GM12878 (cell line): ENCODE data around the gene HADHA. TPM values are rescaled to one million over a fixed set of nuclear protein-coding genes. Genes with fewer than 3 reads are reported as not detected.

Experiments
- ATAC-seq: fragments of 200-7000 bp; cut with Tn5 transposase; 3 replicates; pipeline ENCODE4 v1.9.1; 2020; ENCODE audit warnings: mild to moderate bottlenecking, moderate library complexity
- BruUV-seq: library from RNA; stranded (reverse); fragments of 400-500 nt; replicated peaks from 2 replicates; lab custom pipeline; 2021; lab: Mats Ljungman, UMichigan
- CTCF ChIA-PET: fragments of 300-600 bp; sonication (Branson Sonifier 250); formaldehyde crosslinking; extraction: SDS; loops from one replicate; lab custom pipeline; 2021; ENCODE audit warnings: inconsistent platforms; lab: Yijun Ruan, JAX
- POLR2A ChIA-PET: fragments of 350-600 bp; formaldehyde crosslinking; extraction: SDS; loops from one replicate; lab custom pipeline; 2021; ENCODE audit warnings: inconsistent platforms; lab: Charles Lee
- RAD21 ChIA-PET: fragments of 300-600 bp; sonication (Branson Sonifier 250); formaldehyde crosslinking; loops from one replicate; lab custom pipeline; 2023; ENCODE audit warnings: antibody characterized with exemption; ENCODE audit not compliant: unreplicated experiment; lab: Charles Lee
- SMC1A ChIA-PET: fragments of 300-600 bp; sonication (Branson Sonifier 250); formaldehyde crosslinking; loops from one replicate; lab custom pipeline; 2023; ENCODE audit not compliant: unreplicated experiment, uncharacterized antibody; lab: Charles Lee
- DNase-seq: peaks from one replicate; pipeline ENCODE4 v3.0.0-alpha.2; 2011; ENCODE audit warnings: low read depth, low spot score
- FAIRE-seq: peaks from 3 replicates; lab custom pipeline; 2011; peaks lifted over from hg19 to GRCh38; lab: Jason Lieb, UNC
- H2AFZ ChIP-seq: 2 replicates; pipeline ENCODE4 v1.6.0; 2011; ENCODE audit warnings: low read depth, low read length, control low read depth; ENCODE audit not compliant: control insufficient read depth
- H3K27ac ChIP-seq: 2 replicates; pipeline ENCODE4 v1.5.1; 2011; ENCODE audit warnings: control low read depth; ENCODE audit not compliant: control insufficient read depth, insufficient read depth
- H3K27me3 ChIP-seq, 2 experiments: replicated peaks in 1 of 2; 2 replicates each; pipeline versions ENCODE4 v1.6.0 to v1.6.1; 2011; ENCODE audit warnings: low read length in 1 of 2; ENCODE audit not compliant: control insufficient read depth in 2 of 2, insufficient read depth in 2 of 2
- H3K36me3 ChIP-seq, 2 experiments: 2 replicates each; pipeline ENCODE4 v1.5.1; 2011; ENCODE audit warnings: low read length in 1 of 2; ENCODE audit not compliant: control insufficient read depth in 2 of 2, insufficient read depth in 2 of 2
- H3K4me1 ChIP-seq: 2 replicates; pipeline ENCODE4 v1.6.1; 2011; ENCODE audit warnings: mild to moderate bottlenecking, low read length, moderate library complexity, mixed read lengths; ENCODE audit not compliant: control insufficient read depth, insufficient read depth
- H3K4me2 ChIP-seq: 2 replicates; pipeline ENCODE4 v1.6.0; 2011; ENCODE audit warnings: control low read depth; ENCODE audit not compliant: control insufficient read depth, insufficient read depth
- H3K4me3 ChIP-seq: fragments of 200-600 bp; sonication (generic); 2 replicates; pipeline ENCODE4 v1.5.1; 2016
- H3K79me2 ChIP-seq: 2 replicates; pipeline ENCODE4 v1.6.0; 2011; ENCODE audit warnings: low read length; ENCODE audit not compliant: control insufficient read depth, insufficient read depth
- H3K9ac ChIP-seq: 2 replicates; pipeline ENCODE4 v1.8.0; 2011; ENCODE audit warnings: low read length, control low read depth, mixed read lengths; ENCODE audit not compliant: control insufficient read depth, insufficient read depth
- H3K9me3 ChIP-seq: replicated peaks from 3 replicates; pipeline ENCODE4 v1.5.1; 2011; ENCODE audit warnings: mild to moderate bottlenecking, low read length; ENCODE audit not compliant: control insufficient read depth, insufficient read depth
- H4K20me1 ChIP-seq: 2 replicates; pipeline ENCODE4 v1.6.0; 2011; ENCODE audit not compliant: control insufficient read depth, insufficient read depth
- CBFB ChIP-seq: IDR thresholded peaks from 2 replicates; pipeline ENCODE4 v1.6.1; 2016; ENCODE audit warnings: antibody characterized with exemption, low read depth
- CHD1 ChIP-seq: IDR thresholded peaks from 2 replicates; pipeline ENCODE4 v1.6.1; 2012; ENCODE audit warnings: low read depth, low read length, improper control_type of control experiment
- DPF2 ChIP-seq: fragments of 450-650 bp; IDR thresholded peaks from 2 replicates; pipeline ENCODE4 v1.6.1; 2017; ENCODE audit warnings: mild to moderate bottlenecking
- FOS ChIP-seq: IDR thresholded peaks from 3 replicates; pipeline ENCODE4 v1.6.1; 2011; ENCODE audit warnings: borderline replicate concordance; ENCODE audit not compliant: insufficient read length; ENCODE audit errors: extremely low read depth
- MAX ChIP-seq: IDR thresholded peaks from 2 replicates; pipeline ENCODE4 v1.6.1; 2012; ENCODE audit warnings: low read depth, low read length, improper control_type of control experiment
- NFYA ChIP-seq: IDR thresholded peaks from 2 replicates; pipeline ENCODE4 v1.6.1; 2011; ENCODE audit warnings: low read depth, mild to moderate bottlenecking, low read length, improper control_type of control experiment, borderline replicate concordance
- RELA ChIP-seq: fragments of 450-650 bp; IDR thresholded peaks from 2 replicates; pipeline ENCODE4 v1.8.0; 2014; ENCODE audit warnings: borderline replicate concordance; ENCODE audit not compliant: partially characterized antibody
- REST ChIP-seq: IDR thresholded peaks from 2 replicates; pipeline ENCODE4 v1.6.1; 2012; ENCODE audit warnings: mild to moderate bottlenecking, low read depth, low read length
- USF2 ChIP-seq: IDR thresholded peaks from 2 replicates; pipeline ENCODE4 v1.6.1; 2011; ENCODE audit warnings: low read depth, low read length, improper control_type of control experiment, borderline replicate concordance
- ZBTB33 ChIP-seq: fragments of 450-650 bp; IDR thresholded peaks from 2 replicates; pipeline ENCODE4 v1.6.1; 2017; ENCODE audit warnings: mild to moderate bottlenecking
- WGBS: methylation state at CpG from one replicate; pipeline ENCODE4 v1.1.6; 2016; ENCODE audit warnings: low lambda C conversion rate; ENCODE audit not compliant: insufficient replicate concordance, insufficient coverage; ENCODE audit errors: missing lambda C conversion rate; 5-methylcytosine and 5-hydroxymethylcytosine counted together
- in situ Hi-C: fragments of 300-500 bp; cut with MboI; formaldehyde crosslinking; loops from 9 replicates; pipeline ENCODE4 v1.14.3; 2018; ENCODE audit warnings: mixed read lengths
- intact Hi-C: fragments of 100-400 bp; cut with micrococcal nuclease; formaldehyde crosslinking; loops from one replicate; pipeline ENCODE4 v1.14.2; 2022; ENCODE audit not compliant: unreplicated experiment
- polyA plus RNA-seq, 11 experiments: library from polyadenylated mRNA; depleted of rRNA in 4 of 11; unstranded in 6 of 11; stranded (reverse) in 5 of 11; fragments of >200 nt; fragmentation: Nextera tagmentation in 4 of 11; fragmentation: Illumina TruSeq in 1 of 11; extraction: Ambion mirVana in 4 of 11; extraction: Trizol in 1 of 11; gene quantifications; 1 replicate in 1 of 11; 2 replicates in 10 of 11; pipeline versions ENCODE4 v1.2.1 to v1.2.3, GENCODE V29; 2011 to 2016; ENCODE audit warnings: inconsistent platforms in 2 of 11, missing spikeins in 2 of 11, low read depth in 1 of 11
- total RNA-seq, 4 experiments: library from RNA; depleted of rRNA in 3 of 4; stranded (reverse); fragments of >200 nt in 3 of 4; fragmentation: Illumina TruSeq in 1 of 4; extraction: Trizol in 1 of 4; gene quantifications; 2 replicates each; pipeline versions ENCODE4 v1.2.1 to v1.2.3, GENCODE V29; 2013 to 2021

HADHA gene
- total and polyA plus RNA-seq, 10 of the 15 experiments (the other 5 are each of a cell fraction or from before 2014, with no cell fraction given): 109 to 207 (median 165) TPM

GRCh38 chr2:26189751-26190150 is 54.7 kb downstream of the HADHA start:
- in situ Hi-C loops (no loop called here), intact Hi-C loops (no loop called here)
- H2AFZ ChIP-seq: no peak overlapping the region
- SMC1A ChIA-PET: interaction anchor here (1.1 kb wide), 1 partner anchor 199 kb away, joined by 3 read pairs; no protein-coding TSS in a partner anchor
- peaks cover 17 to 33% of the 10 kb centered on the region in 2 experiments; a peak in 3 of 4 replicates for H3K36me3 ChIP-seq
- no peaks in the 10 kb centered on the region for H3K4me1 ChIP-seq
- POLR2A ChIA-PET: no interaction called here
- 79% methylated on average over 4 of the region's 4 CpGs for WGBS
- CTCF ChIA-PET: interaction anchor here (0.6 kb wide), 1 partner anchor 112 kb away, joined by 3 read pairs; no protein-coding TSS in a partner anchor
- no peaks in the 10 kb centered on the region for H3K9me3 ChIP-seq
- H3K4me2 ChIP-seq: no peak overlapping the region
- no peak for DNase-seq
- no peak overlapping the region for H3K4me3 ChIP-seq
- no TSS peak for BruUV-seq
- RAD21 ChIA-PET: no interaction called here
- TF ChIP-seq FOS: no peak
- TF ChIP-seq ZBTB33: no peak
- no peak for ATAC-seq
- H3K79me2 ChIP-seq: no peaks in the 10 kb centered on the region
- no peaks in the 10 kb centered on the region for H4K20me1 ChIP-seq
- FAIRE-seq: no peak
- no peak overlapping the region for H3K9ac ChIP-seq
- no peak overlapping the region for H3K27ac ChIP-seq
- H3K27me3 ChIP-seq: no peaks in the 10 kb centered on the region

- Histone ChIP-seq H2AFZ (no peak overlapping the region), H3K4me2 (no peak overlapping the region), H3K27ac (no peak overlapping the region), H3K4me3 (no peak overlapping the region), H3K79me2 (no peaks in the 10 kb centered on the region), H3K9ac (no peak overlapping the region), H3K4me1 (no peaks in the 10 kb centered on the region), H3K36me3 (peaks cover 12 to 27% of the 10 kb centered on the region in 2 experiments; a peak in 3 of 4 replicates), H3K27me3 (no peaks in the 10 kb centered on the region), H4K20me1 (no peaks in the 10 kb centered on the region), H3K9me3 (no peaks in the 10 kb centered on the region)
- ATAC-seq (no peak), FAIRE-seq (no peak), DNase-seq (no peak)
- SMC1A ChIA-PET: interaction anchor here (1.1 kb wide), 1 partner anchor 199 kb away, joined by 3 read pairs; no protein-coding TSS in a partner anchor
- in situ Hi-C loops (no loop called here), intact Hi-C loops (no loop called here)
- RAD21 ChIA-PET: no interaction called here
- CTCF ChIA-PET: no interaction called here
- WGBS: 83% methylated on average over 4 of the region's 4 CpGs
- BruUV-seq: no TSS peak
- POLR2A ChIA-PET: no interaction called here
- TF ChIP-seq CBFB (no peak), DPF2 (no peak), RELA (no peak), NFYA (no peak), MAX (no peak), REST (no peak), USF2 (no peak), CHD1 (no peak)
Observed at GRCh38 chr2:26189123-26189522, 55.3 kb downstream of the HADHA start.
